SIG-M5 treated with dmso at 0.1 percent for 504 hours (cell line): ENCODE data around the gene SPHK2.
A peak's percentile ranks its signal among the peaks of the same experiment; 100 is the strongest.
"Not testable (repeated sequence)": the region's sequence is repeated elsewhere in the genome, so short reads cannot be mapped to it uniquely, and the experiment has no call there.

Experiments used
- DNase-seq: peaks from one replicate; lab custom pipeline; 2025; ENCODE audit not compliant: unreplicated experiment; lab: John Stamatoyannopoulos, UW

The SPHK2 gene, protein sequence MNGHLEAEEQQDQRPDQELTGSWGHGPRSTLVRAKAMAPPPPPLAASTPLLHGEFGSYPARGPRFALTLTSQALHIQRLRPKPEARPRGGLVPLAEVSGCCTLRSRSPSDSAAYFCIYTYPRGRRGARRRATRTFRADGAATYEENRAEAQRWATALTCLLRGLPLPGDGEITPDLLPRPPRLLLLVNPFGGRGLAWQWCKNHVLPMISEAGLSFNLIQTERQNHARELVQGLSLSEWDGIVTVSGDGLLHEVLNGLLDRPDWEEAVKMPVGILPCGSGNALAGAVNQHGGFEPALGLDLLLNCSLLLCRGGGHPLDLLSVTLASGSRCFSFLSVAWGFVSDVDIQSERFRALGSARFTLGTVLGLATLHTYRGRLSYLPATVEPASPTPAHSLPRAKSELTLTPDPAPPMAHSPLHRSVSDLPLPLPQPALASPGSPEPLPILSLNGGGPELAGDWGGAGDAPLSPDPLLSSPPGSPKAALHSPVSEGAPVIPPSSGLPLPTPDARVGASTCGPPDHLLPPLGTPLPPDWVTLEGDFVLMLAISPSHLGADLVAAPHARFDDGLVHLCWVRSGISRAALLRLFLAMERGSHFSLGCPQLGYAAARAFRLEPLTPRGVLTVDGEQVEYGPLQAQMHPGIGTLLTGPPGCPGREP

DNA sequence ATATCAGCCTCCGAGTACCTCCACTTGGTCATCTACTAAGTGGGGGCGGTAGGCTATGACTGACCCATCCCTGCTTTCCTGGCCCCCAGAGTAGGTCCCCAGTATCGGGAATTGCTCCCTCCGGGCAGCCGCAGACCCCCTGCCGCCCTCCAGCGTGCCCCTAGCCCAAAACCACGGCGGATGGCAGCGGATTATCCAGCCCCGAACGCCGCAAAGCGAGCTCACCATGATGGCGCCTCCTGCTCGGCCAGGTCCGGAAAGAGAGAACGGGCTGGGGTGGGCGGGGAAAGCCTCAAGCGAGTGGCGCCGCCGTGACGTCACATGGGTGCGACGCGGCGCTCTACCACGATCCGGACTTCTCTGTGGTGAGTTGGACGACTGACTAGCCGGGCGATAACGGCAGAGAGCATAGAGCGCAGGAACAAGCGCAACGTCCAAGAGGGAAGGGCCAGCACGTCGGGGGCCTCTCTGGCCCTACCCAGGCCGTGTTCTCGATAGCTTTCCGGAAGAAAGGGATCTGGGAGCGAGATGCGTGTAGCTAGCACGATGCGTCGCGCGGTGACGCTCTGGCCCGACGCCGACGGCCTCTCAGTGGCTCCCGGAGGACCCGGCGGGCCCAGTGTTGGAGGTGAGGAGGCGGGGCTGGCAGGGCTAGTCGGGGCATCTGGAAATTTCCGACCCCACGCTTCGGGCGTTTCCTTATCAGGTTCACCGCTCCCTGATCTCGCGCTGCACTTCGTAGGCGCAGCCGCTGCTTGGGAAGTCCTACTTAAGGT lies at the start of gene SPHK2, which contains the start of gene RPL18:
Gene SPHK2, plus strand, starts transcription at position 591 of the 776 bp plus-strand sequence. CDS start 1,009 bp downstream, outside the sequence.
Gene RPL18, minus strand, starts transcription at position 263 of the 776 bp plus-strand sequence. Its CDS starts 35 bp downstream, at position 228.
- peak; percentile 99 for DNase-seq

DNA sequence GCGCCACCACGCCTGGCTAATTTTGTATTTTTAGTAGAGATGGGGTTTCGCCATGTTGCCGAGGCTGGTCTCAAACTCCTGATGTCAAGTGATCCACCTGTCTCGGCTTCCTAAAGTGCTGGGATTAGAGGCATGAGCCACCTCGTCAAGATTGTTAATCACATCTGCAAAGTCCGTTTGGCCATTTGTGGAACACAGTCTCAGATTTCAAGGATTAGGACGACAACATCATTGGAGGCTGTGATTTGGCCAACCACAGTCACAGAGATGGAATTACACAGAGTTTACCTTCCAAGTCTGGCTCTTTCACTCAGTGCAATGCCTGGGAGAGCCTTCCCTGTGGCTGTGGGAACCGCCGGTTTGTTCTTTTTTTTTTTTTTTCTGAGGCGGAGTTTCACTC lies 49.5 kb upstream of the SPHK2 start:
- DNase-seq = no peak

DNA sequence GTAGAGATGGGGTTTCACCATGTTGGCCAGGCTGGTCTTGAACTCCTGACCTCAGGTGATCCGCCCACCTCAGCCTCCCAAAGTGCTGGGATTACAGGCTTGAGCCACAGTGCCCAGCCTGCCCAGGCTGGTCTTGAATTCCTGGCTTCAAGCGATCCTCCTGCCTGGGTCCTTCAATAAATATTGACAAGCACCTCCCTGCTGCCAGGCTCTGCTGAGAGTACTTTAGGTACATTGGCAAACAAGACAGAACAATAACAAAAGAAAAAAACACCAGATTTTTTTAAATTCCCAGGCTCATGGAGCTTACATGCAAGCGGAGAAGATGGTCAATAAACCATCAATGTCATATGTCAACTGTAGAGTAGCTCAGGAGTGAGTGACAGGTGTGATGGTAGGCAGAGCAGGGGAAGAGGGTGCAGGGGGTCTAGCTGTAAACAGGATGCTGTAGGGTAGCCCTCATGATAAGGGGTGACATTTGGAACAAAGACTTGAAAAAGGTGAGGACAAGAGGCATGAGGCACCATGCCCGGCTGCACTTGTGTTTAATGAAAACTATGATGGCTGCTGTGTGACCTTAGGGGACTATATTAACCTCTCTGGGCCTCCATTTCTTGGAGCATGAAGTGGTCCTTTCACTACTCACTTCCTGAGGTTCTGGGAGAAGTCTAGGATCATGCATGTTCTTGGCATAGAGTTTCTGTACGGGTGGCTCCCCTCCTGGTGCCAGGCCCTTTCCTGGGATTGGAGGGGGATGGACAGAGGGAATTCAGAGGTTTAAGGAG lies 47.7 kb upstream of the SPHK2 start:
- DNase-seq = no peak

DNA sequence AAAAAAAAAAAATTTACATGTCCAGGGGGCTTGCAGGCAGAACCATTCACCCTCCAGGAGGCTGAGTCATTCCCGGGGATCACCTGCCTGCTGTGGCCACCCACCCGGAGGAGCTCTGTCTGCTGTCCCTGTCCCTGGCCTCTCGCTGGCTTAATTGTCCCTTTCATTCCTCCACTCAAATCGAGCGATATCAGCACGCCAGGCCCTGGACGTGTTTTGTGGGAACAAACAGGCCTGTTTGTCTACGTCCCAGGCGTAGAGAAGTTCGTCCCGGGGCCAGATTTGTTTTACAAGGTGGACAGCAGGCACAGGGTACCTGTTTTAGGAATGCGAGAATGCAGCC lies 46.2 kb upstream of the SPHK2 start:
- DNase-seq = no peak

DNA sequence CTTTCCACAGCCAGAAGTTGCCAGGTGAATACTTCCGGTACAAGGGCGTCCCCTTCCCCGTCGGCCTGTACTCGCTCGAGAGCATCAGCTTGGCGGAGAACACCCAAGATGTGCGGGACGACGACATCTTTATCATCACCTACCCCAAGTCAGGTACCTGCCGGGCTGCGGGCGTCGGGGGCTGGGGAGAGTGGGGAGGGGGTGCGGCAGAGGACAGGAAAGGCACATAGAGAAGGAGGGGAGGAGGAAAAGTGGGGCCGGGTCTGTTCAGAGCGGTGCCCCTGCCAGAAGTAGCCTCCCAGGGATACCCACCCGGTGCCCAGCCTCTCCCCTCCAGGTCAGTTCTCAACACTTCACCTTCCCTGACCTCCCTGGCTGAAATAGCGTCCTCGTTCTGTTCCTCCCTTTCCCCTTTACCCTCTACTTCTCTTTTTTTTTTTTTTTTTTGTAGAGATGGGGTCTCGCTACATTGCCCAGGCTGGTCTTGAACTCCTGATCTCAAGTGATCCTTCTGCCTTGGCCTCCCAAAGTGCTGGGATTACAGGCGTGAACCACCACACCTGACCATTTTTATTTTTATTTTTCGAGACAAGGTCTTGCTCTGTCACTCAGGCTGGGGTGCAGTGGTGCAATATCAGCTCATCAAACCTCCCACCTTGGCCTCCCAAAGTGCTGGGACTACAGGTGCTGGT lies 43.2 kb upstream of the SPHK2 start:
- no peak for DNase-seq

DNA sequence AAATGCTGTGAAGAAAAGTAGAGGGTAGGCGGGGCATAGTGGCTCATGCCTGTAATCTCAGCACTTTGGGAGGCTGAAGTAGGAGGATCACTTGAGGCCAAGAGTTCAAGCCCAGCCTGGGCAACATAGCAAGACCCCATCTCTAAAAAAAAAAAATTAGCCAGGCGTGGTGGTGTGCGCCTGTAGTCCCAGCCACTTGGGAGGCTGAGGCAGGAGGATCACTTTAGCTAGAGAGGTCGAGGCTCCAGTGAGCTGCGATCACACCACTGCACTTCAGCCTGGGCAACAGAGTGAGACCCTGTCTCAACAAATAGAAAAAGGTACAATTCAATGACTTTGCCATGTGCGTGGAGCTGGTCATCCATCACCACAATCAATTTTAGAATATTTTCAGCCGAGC lies 41.4 kb upstream of the SPHK2 start:
- not testable (repeated sequence) for DNase-seq

DNA sequence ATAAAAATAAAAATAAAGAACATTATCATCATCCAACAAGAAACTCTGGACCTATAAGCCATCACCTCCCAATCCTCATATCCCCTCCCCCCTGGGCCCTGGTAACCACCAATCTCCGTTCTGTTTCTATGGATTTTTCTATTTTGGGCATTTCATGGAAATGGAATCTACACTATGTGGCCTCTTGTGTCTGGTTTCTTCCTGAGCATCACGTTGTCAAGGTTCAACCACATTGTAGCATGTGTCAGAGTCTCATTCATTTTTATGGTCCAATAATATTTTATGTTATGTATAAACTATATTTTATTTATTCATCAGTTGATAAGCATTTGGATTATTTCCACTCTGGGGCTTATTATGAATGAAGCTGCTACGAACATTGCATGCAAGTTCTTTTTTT lies 40.4 kb upstream of the SPHK2 start:
- no peak for DNase-seq

DNA sequence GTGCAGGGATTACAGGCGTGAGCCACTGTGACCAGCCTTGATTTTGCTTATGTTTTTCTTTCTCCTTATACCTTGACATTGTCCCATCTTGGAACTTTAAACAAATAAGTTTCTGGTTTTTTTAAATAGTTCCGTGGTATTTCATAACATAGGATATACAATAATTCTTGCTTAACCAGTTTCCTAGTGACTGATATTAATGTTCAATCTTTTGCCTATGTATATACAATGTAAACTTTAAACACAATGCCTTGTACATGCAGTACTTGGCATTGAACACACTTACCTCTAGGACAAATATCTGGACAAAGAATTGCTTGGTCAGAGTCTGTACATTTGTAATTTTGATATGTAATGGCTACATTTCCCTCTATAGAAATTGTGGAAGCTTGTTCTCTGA lies 37.1 kb upstream of the SPHK2 start:
- peak; percentile 43 for DNase-seq

DNA sequence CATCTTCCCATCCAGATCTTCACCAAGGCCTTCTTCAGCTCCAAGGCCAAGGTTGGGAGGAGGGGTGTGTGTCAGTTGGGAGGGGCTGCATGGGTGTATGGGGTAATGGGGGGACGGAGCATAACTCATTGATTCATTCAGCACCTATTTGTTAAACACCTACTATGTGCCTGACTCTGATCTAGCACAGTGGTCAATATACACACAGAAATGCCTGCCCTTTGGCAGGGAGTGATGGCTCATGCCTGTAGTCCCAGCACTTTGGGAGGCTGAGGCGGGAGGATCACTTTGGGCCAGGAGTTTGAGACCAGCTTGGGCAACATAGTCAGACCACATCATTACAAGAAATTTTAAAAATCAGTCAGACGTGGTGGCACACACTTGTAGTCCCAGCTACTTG lies 31.9 kb upstream of the SPHK2 start:
- DNase-seq = no peak

DNA sequence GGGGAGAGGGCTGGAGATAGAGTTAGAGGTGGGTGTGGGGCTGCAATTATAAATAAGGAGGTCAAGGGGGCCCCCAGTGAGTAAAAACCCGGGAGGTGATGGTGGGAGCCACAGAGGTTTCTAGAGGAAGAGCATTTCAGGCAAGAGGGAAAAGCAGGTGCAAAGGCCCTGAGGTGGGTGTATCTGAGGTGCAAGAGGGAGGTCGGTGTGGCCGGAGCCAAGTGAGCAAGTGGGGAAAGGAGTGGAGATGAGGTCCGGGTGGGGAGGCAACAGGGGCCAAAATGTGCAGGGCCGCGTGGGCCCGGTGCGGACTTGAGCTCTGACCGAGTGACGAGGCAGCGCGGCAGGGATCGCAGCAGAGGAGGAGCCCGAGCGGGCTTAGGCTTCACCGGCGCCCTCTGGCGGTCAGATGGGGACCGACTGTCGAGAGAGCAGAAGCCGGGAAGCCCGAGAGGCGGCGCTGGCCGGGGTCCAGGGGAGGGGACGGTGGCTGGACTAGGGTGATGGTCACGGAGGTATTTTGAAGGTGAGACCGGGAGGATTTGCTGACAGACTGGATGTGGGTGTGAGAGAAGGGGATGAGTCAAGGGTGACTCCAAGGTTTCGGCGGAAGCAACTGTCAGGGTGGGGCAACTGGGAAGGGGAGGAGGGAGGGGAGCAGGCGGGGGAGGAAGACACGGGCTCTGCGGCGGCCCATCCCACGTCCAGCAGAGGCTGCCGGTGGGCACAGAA lies 30.5 kb upstream of the SPHK2 start:
- peak; percentile 87 for DNase-seq

DNA sequence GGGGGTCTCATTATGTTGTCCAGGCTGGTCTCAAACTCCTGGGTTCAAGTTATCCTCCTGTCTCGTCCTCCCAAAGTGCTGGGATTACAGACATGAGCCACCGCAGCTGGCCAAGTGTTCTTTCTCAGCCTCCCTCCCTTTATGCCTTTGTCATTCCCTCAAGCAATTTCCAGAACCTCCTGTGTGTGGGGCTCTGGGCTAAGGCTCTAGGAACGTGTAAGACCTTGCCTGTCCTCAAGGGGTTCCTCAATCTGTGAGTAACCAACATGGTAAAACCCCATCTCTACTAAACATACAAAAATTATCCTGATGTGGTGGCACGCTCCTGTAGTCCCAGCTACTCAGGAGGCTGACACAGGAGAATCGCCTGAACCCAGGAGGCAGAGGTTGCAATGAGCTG lies 28.3 kb upstream of the SPHK2 start:
- DNase-seq = no peak

DNA sequence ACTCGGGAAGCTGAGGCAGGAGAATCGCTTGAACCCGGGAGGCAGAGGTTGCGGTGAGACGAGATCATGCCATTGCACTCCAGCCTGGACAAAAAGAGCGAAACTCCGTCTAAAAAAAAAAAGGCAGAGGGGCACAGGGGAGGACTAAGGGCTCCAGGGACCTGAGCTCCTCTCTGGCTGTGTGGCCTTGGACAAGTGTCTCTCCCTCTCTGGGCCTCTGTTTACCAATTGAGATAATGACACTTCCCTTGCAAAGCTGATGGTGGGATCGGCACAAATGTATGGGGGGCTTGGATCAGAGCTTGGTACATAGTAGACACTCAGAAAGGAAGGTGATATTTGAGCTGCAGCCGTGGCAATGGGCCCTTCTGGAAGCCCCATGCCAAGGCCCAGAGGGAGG lies 24.1 kb upstream of the SPHK2 start:
- no peak for DNase-seq

DNA sequence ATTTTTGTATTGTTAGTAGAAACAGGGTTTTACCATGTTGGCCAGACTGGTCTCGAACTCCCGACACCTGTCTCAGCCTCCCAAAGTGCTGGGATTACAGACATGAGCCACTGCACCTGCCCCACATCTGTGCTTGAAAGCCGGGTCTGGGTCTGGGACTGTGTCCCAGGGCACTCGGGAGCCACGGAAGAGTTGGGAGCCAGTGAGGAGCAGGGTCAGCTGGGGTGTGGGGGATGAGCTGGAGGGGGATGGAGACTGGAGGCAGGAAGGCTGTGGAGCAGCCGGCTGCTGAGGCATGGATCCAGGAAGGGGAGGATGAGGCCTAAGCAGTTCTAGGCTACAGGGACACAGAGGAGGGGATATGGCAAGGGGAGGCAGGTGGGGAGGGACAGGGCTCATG lies 23.5 kb upstream of the SPHK2 start:
- no peak for DNase-seq

DNA sequence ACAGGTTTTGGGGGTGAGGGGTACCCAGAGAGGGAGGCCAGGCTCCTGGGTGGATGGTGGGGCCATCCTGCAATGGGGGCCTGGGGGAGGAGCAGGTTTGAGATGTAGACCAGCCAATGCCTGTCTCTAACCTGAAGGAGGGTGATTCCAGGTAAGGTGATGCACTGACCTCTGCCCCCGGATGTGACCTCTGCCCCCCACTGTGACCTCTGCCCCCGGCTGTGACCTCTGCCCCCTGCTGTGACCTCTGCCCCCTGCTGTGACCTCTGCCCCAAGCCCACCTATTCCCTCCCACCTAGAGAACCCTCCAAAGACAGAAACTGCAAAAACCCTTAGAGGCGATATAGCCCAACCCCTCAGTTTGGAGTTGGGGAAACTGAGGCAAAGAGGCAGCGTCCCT lies 23.1 kb upstream of the SPHK2 start:
- no peak for DNase-seq

DNA sequence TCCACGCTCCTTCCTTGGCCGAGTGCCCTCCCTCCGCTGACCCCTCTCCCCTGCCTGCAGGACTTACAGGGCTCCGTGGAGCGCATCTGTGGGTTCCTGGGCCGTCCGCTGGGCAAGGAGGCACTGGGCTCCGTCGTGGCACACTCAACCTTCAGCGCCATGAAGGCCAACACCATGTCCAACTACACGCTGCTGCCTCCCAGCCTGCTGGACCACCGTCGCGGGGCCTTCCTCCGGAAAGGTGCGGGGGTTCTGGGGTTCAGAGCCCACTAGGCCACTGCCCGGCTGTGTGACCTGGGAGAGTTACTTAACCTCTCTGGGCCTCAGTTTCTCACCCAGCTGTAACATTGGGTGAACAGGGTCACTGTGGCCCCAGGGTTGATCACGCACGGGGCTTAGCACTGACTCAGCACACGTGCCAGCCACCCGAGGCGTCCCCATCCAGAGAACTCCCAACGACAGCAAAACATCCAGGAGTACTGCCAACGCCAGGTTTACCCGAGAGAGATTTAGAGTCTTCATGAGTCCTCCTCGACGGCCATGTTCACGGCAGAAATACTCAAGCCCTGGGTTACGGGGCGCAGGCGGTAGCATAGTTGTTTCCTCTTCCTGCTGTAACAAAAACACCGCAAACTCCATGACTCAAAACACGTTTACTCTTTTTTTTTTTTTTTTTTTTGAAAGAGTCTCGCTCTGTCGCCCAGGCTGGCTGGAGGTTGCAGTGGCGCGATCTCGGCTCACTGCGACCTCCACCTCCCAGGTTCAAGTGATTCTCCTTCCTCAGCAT lies 22.4 kb upstream of the SPHK2 start:
- no peak for DNase-seq

DNA sequence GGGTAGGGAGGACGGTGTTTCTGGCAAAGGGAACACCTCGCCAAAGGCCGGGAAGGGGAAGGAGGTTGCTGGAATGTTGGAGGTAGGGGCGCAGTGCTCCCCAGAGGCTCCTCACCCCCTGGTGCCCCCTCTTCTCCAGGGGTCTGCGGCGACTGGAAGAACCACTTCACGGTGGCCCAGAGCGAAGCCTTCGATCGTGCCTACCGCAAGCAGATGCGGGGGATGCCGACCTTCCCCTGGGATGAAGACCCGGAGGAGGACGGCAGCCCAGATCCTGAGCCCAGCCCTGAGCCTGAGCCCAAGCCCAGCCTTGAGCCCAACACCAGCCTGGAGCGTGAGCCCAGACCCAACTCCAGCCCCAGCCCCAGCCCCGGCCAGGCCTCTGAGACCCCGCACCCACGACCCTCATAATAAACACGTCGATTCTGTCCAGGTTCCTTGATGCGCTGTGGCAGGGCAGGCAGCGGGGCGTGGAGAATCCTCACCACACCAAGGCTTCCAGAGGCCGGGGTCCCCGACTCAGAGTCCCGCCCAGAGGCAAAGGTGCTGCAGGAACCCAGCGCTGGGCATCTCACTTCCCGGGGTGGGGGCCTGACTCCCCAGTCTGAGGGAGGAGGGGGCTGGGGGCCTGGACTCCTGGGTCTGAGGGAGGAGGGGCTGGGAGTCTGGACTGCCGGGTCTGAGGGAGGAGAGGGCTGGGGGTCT lies 20.2 kb upstream of the SPHK2 start:
- DNase-seq = no peak

DNA sequence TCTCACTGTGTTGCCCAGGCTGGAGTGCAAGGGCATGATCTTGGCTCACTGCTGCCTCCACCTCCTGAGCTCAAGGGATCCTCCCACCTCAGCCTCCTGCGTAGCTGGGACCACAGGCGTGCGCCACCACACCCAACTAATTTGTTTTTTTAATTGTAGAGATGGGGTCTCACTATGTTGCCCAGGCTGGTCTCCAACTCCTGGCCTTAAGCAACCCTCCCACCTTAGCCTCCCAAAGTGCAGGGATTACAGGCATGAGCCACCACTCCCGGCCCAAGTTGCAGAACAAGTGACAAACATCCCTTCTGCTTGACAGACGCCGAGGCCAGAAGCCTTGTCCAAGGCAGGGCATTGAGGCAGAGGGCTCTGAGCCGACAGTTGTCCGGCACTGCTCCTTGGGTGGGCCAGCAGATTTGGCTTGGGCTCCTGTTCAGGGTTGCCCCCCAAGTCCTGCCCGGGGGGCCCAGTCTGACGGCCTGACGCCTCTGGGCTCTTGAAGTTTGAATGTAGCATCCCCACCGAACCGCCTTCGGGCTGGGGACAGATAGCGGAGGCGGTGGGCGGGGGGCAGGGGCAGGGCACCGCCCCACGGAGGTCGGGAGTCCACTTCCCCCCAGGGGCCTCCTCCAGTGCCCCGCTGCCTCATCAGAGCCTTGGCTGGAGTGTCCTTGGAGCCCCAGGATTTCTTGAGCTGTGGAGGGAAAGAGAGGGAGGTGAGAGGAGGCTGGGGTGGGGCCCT lies 18.5 kb upstream of the SPHK2 start:
- DNase-seq = no peak

DNA sequence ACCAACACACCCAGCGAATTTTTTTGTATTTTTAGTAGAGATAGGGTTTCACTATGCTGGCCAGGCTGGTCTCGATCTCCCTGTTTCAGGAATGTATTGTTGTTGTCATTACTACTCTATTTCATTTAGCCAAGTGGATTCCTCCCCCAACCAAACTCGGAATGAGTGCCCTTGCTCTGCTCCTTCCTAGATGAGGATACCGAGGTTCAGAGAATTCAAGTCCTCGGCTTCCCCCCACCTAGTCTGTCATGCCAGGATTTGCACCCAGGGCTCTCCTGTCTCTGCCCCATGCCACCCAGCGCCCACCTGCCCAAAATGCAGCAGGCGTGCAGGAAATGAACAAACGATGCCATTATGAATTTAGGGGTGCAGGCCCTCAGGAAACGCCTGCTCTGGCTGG lies 16.3 kb upstream of the SPHK2 start:
- no peak for DNase-seq
